Upper lobe of left lung (tissue), 4 donors: ENCODE data around the gene HCFC1R1.

Source experiments
- CTCF ChIP-seq, 6 experiments: fragments of 450-650 bp in 4 of 6; fragments of 200-600 bp in 2 of 6; sonication (generic) in 2 of 6; IDR thresholded peaks; one replicate each; pipeline ENCODE4 v1.5.1; 2016 to 2019; ENCODE audit warnings: antibody characterized with exemption in 6 of 6
- EP300 ChIP-seq, 4 donors: sonication (generic); formaldehyde crosslinking; IDR thresholded peaks; one replicate each; pipeline ENCODE4 v1.5.1; 2017; ENCODE audit warnings: antibody characterized with exemption in 4 of 4, control low read depth in 2 of 4
- POLR2A ChIP-seq, 4 donors: fragments of 450-650 bp; IDR thresholded peaks; one replicate each; pipeline ENCODE4 v1.5.1; 2016 to 2017; ENCODE audit warnings: antibody characterized with exemption in 4 of 4, mild to moderate bottlenecking in 2 of 4
- POLR2AphosphoS5 ChIP-seq, 2 donors: sonication (generic); formaldehyde crosslinking; IDR thresholded peaks; one replicate each; pipeline ENCODE4 v1.5.1; 2017; ENCODE audit warnings: antibody characterized with exemption in 2 of 2

DNA sequence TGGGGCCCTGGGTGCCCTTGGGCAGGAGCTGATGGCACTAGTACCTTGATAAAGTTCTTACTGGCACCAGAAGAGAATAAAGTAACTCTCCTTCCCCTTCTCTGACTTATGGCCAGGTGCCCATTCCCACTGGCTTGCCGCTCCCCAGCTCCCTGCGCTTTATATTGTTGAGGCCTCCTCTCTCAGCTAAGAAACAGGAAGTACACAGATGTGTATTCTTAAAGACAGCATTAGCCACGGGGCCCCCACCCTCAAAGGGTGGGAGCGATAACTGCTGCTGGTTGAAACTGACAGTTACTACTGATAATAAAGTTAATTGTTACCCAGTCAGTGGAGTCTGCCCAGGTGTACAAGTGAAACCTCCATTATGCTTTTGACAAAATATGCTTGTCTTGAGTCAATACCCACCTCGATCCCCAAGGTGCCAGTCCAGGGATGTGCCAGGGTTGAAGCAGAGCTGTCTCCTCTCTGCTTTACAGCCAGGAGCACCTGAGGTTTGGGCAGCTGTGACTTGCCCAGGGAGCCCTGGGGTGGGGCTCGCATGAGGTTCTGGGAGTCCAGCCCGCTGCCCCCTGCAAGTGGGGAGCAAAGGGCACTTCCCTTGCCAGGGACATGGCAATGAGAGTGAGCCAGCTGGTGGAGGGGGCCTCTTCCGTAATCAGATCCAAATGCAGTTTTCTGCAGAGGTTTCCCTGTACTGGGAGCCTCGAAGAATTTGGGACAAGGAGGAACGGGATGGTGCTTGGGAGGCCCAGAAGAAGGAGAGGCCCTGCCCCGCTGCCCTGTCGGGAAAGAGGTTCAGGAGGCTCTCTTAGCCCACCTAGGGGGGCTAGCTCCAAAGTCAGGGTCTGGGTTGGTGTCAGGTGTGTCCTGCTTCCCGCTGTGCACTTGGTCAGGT, 16.4 kb downstream of the HCFC1R1 start:
- TF ChIP-seq POLR2A (IDR thresholded peaks at IDR 0.05) (no peak), EP300 (IDR thresholded peaks at IDR 0.05) (no peak), POLR2AphosphoS5 (IDR thresholded peaks at IDR 0.05) (no peak), CTCF (IDR thresholded peaks at IDR 0.05) (no peak)
